GM18909 (cell line): ENCODE results near the gene CTSF.
"Not testable (repeated sequence)": the region's sequence is repeated elsewhere in the genome, so short reads cannot be mapped to it uniquely, and the experiment has no call there.

ENCODE experiments used
- ATAC-seq: cut with Tn5 transposase; IDR thresholded peaks from one replicate; pipeline ENCODE4 v1.9.1; 2021; ENCODE audit warnings: mild to moderate bottlenecking; ENCODE audit not compliant: unreplicated experiment, poor library complexity

Gene CTSF

GRCh38 chr11:66561178-66561974, 7.0 kb downstream of the CTSF start:
- ATAC-seq, result no peak

GRCh38 chr11:66559866-66560676, 8.3 kb downstream of the CTSF start:
- no peak for ATAC-seq

- no peak for ATAC-seq
These were observed 9.1 kb downstream of the CTSF start for GRCh38 chr11:66559142-66559865.

GRCh38 chr11:66557733-66558326, 10.6 kb downstream of the CTSF start:
- ATAC-seq, result no peak

- no peak for ATAC-seq
These were observed 12.3 kb downstream of the CTSF start for GRCh38 chr11:66556086-66556485.

GRCh38 chr11:66555416-66555815, 13.0 kb downstream of the CTSF start:
- no peak for ATAC-seq

- no peak for ATAC-seq
These were observed 13.8 kb downstream of the CTSF start for GRCh38 chr11:66554602-66555001.

GRCh38 chr11:66550887-66551286, 17.5 kb downstream of the CTSF start:
- ATAC-seq, result no peak

- ATAC-seq, result no peak
These were observed 18.7 kb downstream of the CTSF start for GRCh38 chr11:66549696-66550095.

- no peak for ATAC-seq
These were observed 19.4 kb downstream of the CTSF start for GRCh38 chr11:66548774-66549630.

GRCh38 chr11:66548041-66548440, 20.4 kb downstream of the CTSF start:
- no peak for ATAC-seq

- ATAC-seq, result no peak
These were observed 20.8 kb downstream of the CTSF start for GRCh38 chr11:66547662-66548009.

GRCh38 chr11:66546966-66547661, 21.3 kb downstream of the CTSF start:
- no peak for ATAC-seq

- no peak for ATAC-seq
These were observed 21.9 kb downstream of the CTSF start, which contains the start of gene ACTN3 for GRCh38 chr11:66546368-66546965. ACTN3 (plus strand) TSS chr11:66546903; CDS start chr11:66546938, 35 bp downstream.

- ATAC-seq, result peak; percentile 80
These were observed 22.6 kb downstream of the CTSF start, which contains the start of gene ZDHHC24 for GRCh38 chr11:66545701-66546367. ZDHHC24 (minus strand) TSS chr11:66546048; CDS start chr11:66546003, 45 bp downstream.

- not testable (repeated sequence) for ATAC-seq
These were observed 23.5 kb downstream of the CTSF start for GRCh38 chr11:66544952-66545351.

GRCh38 chr11:66543263-66544107, 24.9 kb downstream of the CTSF start:
- peak; percentile 36 for ATAC-seq
